GM23338 (cell line): ENCODE data around the gene MYLK2. TPM values are rescaled to one million over a fixed set of nuclear protein-coding genes. Genes with fewer than 3 reads are reported as not detected.
"Not testable (repeated sequence)": the region's sequence is repeated elsewhere in the genome, so short reads cannot be mapped to it uniquely, and the experiment has no call there.

Experiments used
- ATAC-seq: fragments of 200-7000 bp; cut with Tn5 transposase; 3 replicates; pipeline ENCODE4 v1.9.1; 2020
- DNase-seq: peaks from one replicate; pipeline ENCODE4 v3.0.0-alpha.2; 2015; ENCODE audit warnings: low spot score
- H2AFZ ChIP-seq: fragments of 200-600 bp; sonication (generic); 2 replicates; pipeline ENCODE4 v1.8.0; 2016; ENCODE audit warnings: antibody characterized with exemption, mild to moderate bottlenecking, moderate library complexity
- H3F3A ChIP-seq: fragments of 200-600 bp; sonication (generic); replicated peaks from 2 replicates; pipeline ENCODE4 v1.8.0; 2017; ENCODE audit warnings: antibody characterized with exemption, mixed run types, low read depth
- H3K27ac ChIP-seq: fragments of 200-600 bp; sonication (generic); 2 replicates; pipeline ENCODE4 v1.6.1; 2016; ENCODE audit warnings: low read depth
- H3K27me3 ChIP-seq: fragments of 200-600 bp; sonication (generic); 2 replicates; pipeline ENCODE4 v1.8.0; 2016; ENCODE audit warnings: mild to moderate bottlenecking, mixed run types, moderate library complexity; ENCODE audit not compliant: insufficient read depth
- H3K36me3 ChIP-seq: fragments of 200-600 bp; sonication (generic); 2 replicates; pipeline ENCODE4 v1.8.0; 2016; ENCODE audit warnings: mild to moderate bottlenecking; ENCODE audit not compliant: insufficient read depth
- H3K4me1 ChIP-seq: fragments of 200-600 bp; sonication (generic); 2 replicates; pipeline ENCODE4 v1.8.0; 2016; ENCODE audit warnings: mild to moderate bottlenecking, moderate library complexity; ENCODE audit not compliant: insufficient read depth
- H3K4me2 ChIP-seq: fragments of 200-600 bp; sonication (generic); 2 replicates; pipeline ENCODE4 v1.7.1; 2017; ENCODE audit warnings: mixed run types
- H3K4me3 ChIP-seq: fragments of 200-600 bp; sonication (generic); 2 replicates; pipeline ENCODE4 v1.6.1; 2016; ENCODE audit warnings: mixed run types
- H3K79me2 ChIP-seq: fragments of 200-600 bp; sonication (generic); replicated peaks from 2 replicates; pipeline ENCODE4 v1.8.0; 2017; ENCODE audit warnings: mild to moderate bottlenecking; ENCODE audit not compliant: insufficient read depth
- H3K9me2 ChIP-seq: fragments of 200-600 bp; sonication (generic); 2 replicates; pipeline ENCODE4 v1.8.0; 2017; ENCODE audit not compliant: insufficient read depth
- H4K20me1 ChIP-seq: fragments of 200-600 bp; sonication (generic); replicated peaks from 2 replicates; pipeline ENCODE4 v1.8.0; 2017; ENCODE audit warnings: mild to moderate bottlenecking; ENCODE audit not compliant: insufficient read depth
- H3K27ac Mint-ChIP-seq: 2 replicates; pipeline ENCODE4 v1.8.0; 2020; ENCODE audit warnings: inconsistent platforms, mild to moderate bottlenecking, moderate library complexity, mixed read lengths
- H3K27me3 Mint-ChIP-seq: 3 replicates; pipeline ENCODE4 v1.8.0; 2022; ENCODE audit warnings: low read depth, mild to moderate bottlenecking, moderate library complexity, mixed read lengths, inconsistent platforms; ENCODE audit not compliant: insufficient read depth, poor library complexity
- H3K36me3 Mint-ChIP-seq: 3 replicates; pipeline ENCODE4 v1.8.0; 2021; ENCODE audit warnings: low read depth, mild to moderate bottlenecking, inconsistent platforms, moderate library complexity, mixed read lengths
- H3K4me1 Mint-ChIP-seq: 3 replicates; pipeline ENCODE4 v1.8.0; 2020; ENCODE audit warnings: mild to moderate bottlenecking, inconsistent platforms, mixed read lengths
- H3K4me3 Mint-ChIP-seq: 3 replicates; pipeline ENCODE4 v1.8.0; 2021; ENCODE audit warnings: moderate library complexity, mild to moderate bottlenecking, inconsistent platforms, mixed read lengths
- H3K9me3 Mint-ChIP-seq: 3 replicates; pipeline ENCODE4 v1.8.0; 2020; ENCODE audit warnings: moderate library complexity, mild to moderate bottlenecking, inconsistent platforms, mixed read lengths
- CREB1 ChIP-seq: fragments of 250-450 bp; sonication (Bioruptor Pico); IDR thresholded peaks from 2 replicates; pipeline ENCODE4 v1.5.0; 2020; ENCODE audit warnings: low read depth, mild to moderate bottlenecking, moderate library complexity
- CTCF ChIP-seq, 2 experiments: fragments of 200-600 bp in 1 of 2; sonication (generic) in 1 of 2; conservative IDR thresholded peaks; 2 replicates each; pipeline versions ENCODE4 v1.5.1 to v1.6.1; 2016 to 2017; ENCODE audit warnings: antibody characterized with exemption in 2 of 2, low read depth in 2 of 2, mild to moderate bottlenecking in 2 of 2, moderate library complexity in 1 of 2
- EZH2 ChIP-seq: fragments of 200-600 bp; sonication (generic); IDR thresholded peaks from one replicate; pipeline ENCODE4 v1.8.0; 2017; ENCODE audit warnings: antibody characterized with exemption, mild to moderate bottlenecking, low read depth; ENCODE audit not compliant: unreplicated experiment
- NANOG ChIP-seq: IDR thresholded peaks from 2 replicates; pipeline ENCODE4 v1.6.1; 2016; ENCODE audit warnings: antibody characterized with exemption, borderline replicate concordance
- POLR2AphosphoS5 ChIP-seq: IDR thresholded peaks from 2 replicates; pipeline ENCODE4 v1.6.1; 2016; ENCODE audit warnings: antibody characterized with exemption, low read depth
- STAT1 ChIP-seq: IDR thresholded peaks from one replicate; pipeline ENCODE4 v1.6.1; 2016; ENCODE audit warnings: antibody characterized with exemption; ENCODE audit not compliant: unreplicated experiment
- ZNF114 ChIP-seq: fragments of 250-450 bp; sonication (Bioruptor Pico); IDR thresholded peaks from 2 replicates; pipeline ENCODE4 v1.5.0; 2020; ENCODE audit warnings: mild to moderate bottlenecking, moderate library complexity
- ZNF331 ChIP-seq: fragments of 250-450 bp; sonication (Bioruptor Pico); IDR thresholded peaks from 2 replicates; pipeline ENCODE4 v1.5.0; 2020; ENCODE audit warnings: low read depth, mild to moderate bottlenecking, moderate library complexity
- polyA plus RNA-seq: library from polyadenylated mRNA; unstranded; fragments of >200 nt; fragmentation: Nextera tagmentation; extraction: Ambion mirVana; gene quantifications from 2 replicates; pipeline ENCODE4 v1.2.1, GENCODE V29; 2016
- total RNA-seq: library from RNA; depleted of rRNA; stranded (reverse); fragments of >200 nt; shearing (Covaris generic); gene quantifications from 2 replicates; pipeline ENCODE4 v1.2.3, GENCODE V29; 2014
- TF ChIP-seq, protein P1 (sequence below): fragments of 250-450 bp; sonication (Bioruptor Pico); IDR thresholded peaks from 2 replicates; pipeline ENCODE4 v1.5.0; 2020; ENCODE audit warnings: mild to moderate bottlenecking, moderate library complexity
- TF ChIP-seq, protein P2 (sequence below): IDR thresholded peaks from one replicate; pipeline ENCODE4 v1.6.1; 2018; ENCODE audit warnings: antibody characterized with exemption; ENCODE audit not compliant: unreplicated experiment

The MYLK2 gene
- total and polyA plus RNA-seq, 2 experiments from 2014 or later = 0.21 to 0.28 TPM

- H3K4me1 Mint-ChIP-seq, H3K4me3 Mint-ChIP-seq, H3K27me3 ChIP-seq, H3K4me1 ChIP-seq, H3K36me3 ChIP-seq, H3F3A ChIP-seq, H2AFZ ChIP-seq, H3K4me3 ChIP-seq, H3K9me3 Mint-ChIP-seq, DNase-seq, H3K27ac Mint-ChIP-seq, H4K20me1 ChIP-seq, H3K27ac ChIP-seq, H3K79me2 ChIP-seq, H3K4me2 ChIP-seq, H3K27me3 Mint-ChIP-seq, H3K9me2 ChIP-seq, H3K36me3 Mint-ChIP-seq, ATAC-seq: not testable (repeated sequence)
Observed at GRCh38 chr20:31814142-31814541, 5.0 kb upstream of the MYLK2 start.

GRCh38 chr20:31815408-31816188, 3.6 kb upstream of the MYLK2 start:
- 0 out of 2 replicates have a peak, but pooled peaks cover 6% of the 10 kb centered on the region for H3F3A ChIP-seq
- H3K27ac Mint-ChIP-seq = peak overlapping the region; percentile 6; the same call in 1 of the 2 replicates
- DNase-seq = peak; percentile 57
- peak overlapping the region; percentile 56; the same call in 1 of the 2 replicates for H3K4me2 ChIP-seq
- H3K27ac ChIP-seq = peak overlapping the region; percentile 13; the same call in 1 of the 2 replicates
- H3K4me1 Mint-ChIP-seq = peaks cover 9% of the 10 kb centered on the region
- H2AFZ ChIP-seq = no peak overlapping the region
- peaks cover 8% of the 10 kb centered on the region for H3K4me1 ChIP-seq
- H3K9me3 Mint-ChIP-seq = no peaks in the 10 kb centered on the region
- H3K79me2 ChIP-seq = no peaks in the 10 kb centered on the region
- H3K4me3 Mint-ChIP-seq = no peak overlapping the region
- no peaks in the 10 kb centered on the region for H3K9me2 ChIP-seq
- H3K36me3 ChIP-seq = no peaks in the 10 kb centered on the region
- peak; percentile 70 for ATAC-seq
- peaks cover 9% of the 10 kb centered on the region for H3K27me3 Mint-ChIP-seq
- H3K36me3 Mint-ChIP-seq = no peaks in the 10 kb centered on the region
- no peak overlapping the region for H3K4me3 ChIP-seq
- no peaks in the 10 kb centered on the region for H3K27me3 ChIP-seq
- peaks cover 7% of the 10 kb centered on the region for H4K20me1 ChIP-seq
- TF ChIP-seq CREB1 (CRISPR knock-in tag) = no peak
- TF ChIP-seq, protein P1, sequence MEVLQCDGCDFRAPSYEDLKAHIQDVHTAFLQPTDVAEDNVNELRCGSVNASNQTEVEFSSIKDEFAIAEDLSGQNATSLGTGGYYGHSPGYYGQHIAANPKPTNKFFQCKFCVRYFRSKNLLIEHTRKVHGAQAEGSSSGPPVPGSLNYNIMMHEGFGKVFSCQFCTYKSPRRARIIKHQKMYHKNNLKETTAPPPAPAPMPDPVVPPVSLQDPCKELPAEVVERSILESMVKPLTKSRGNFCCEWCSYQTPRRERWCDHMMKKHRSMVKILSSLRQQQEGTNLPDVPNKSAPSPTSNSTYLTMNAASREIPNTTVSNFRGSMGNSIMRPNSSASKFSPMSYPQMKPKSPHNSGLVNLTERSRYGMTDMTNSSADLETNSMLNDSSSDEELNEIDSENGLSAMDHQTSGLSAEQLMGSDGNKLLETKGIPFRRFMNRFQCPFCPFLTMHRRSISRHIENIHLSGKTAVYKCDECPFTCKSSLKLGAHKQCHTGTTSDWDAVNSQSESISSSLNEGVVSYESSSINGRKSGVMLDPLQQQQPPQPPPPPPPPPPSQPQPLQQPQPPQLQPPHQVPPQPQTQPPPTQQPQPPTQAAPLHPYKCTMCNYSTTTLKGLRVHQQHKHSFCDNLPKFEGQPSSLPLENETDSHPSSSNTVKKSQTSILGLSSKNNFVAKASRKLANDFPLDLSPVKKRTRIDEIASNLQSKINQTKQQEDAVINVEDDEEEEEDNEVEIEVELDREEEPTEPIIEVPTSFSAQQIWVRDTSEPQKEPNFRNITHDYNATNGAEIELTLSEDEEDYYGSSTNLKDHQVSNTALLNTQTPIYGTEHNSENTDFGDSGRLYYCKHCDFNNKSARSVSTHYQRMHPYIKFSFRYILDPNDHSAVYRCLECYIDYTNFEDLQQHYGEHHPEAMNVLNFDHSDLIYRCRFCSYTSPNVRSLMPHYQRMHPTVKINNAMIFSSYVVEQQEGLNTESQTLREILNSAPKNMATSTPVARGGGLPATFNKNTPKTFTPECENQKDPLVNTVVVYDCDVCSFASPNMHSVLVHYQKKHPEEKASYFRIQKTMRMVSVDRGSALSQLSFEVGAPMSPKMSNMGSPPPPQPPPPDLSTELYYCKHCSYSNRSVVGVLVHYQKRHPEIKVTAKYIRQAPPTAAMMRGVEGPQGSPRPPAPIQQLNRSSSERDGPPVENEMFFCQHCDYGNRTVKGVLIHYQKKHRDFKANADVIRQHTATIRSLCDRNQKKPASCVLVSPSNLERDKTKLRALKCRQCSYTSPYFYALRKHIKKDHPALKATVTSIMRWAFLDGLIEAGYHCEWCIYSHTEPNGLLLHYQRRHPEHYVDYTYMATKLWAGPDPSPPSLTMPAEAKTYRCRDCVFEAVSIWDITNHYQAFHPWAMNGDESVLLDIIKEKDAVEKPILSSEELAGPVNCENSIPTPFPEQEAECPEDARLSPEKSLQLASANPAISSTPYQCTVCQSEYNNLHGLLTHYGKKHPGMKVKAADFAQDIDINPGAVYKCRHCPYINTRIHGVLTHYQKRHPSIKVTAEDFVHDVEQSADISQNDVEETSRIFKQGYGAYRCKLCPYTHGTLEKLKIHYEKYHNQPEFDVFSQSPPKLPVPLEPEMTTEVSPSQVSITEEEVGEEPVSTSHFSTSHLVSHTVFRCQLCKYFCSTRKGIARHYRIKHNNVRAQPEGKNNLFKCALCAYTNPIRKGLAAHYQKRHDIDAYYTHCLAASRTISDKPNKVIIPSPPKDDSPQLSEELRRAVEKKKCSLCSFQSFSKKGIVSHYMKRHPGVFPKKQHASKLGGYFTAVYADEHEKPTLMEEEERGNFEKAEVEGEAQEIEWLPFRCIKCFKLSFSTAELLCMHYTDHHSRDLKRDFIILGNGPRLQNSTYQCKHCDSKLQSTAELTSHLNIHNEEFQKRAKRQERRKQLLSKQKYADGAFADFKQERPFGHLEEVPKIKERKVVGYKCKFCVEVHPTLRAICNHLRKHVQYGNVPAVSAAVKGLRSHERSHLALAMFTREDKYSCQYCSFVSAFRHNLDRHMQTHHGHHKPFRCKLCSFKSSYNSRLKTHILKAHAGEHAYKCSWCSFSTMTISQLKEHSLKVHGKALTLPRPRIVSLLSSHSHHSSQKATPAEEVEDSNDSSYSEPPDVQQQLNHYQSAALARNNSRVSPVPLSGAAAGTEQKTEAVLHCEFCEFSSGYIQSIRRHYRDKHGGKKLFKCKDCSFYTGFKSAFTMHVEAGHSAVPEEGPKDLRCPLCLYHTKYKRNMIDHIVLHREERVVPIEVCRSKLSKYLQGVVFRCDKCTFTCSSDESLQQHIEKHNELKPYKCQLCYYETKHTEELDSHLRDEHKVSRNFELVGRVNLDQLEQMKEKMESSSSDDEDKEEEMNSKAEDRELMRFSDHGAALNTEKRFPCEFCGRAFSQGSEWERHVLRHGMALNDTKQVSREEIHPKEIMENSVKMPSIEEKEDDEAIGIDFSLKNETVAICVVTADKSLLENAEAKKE (CRISPR knock-in tag) = no peak
- TF ChIP-seq ZNF331 = no peak
- TF ChIP-seq, protein P2, sequence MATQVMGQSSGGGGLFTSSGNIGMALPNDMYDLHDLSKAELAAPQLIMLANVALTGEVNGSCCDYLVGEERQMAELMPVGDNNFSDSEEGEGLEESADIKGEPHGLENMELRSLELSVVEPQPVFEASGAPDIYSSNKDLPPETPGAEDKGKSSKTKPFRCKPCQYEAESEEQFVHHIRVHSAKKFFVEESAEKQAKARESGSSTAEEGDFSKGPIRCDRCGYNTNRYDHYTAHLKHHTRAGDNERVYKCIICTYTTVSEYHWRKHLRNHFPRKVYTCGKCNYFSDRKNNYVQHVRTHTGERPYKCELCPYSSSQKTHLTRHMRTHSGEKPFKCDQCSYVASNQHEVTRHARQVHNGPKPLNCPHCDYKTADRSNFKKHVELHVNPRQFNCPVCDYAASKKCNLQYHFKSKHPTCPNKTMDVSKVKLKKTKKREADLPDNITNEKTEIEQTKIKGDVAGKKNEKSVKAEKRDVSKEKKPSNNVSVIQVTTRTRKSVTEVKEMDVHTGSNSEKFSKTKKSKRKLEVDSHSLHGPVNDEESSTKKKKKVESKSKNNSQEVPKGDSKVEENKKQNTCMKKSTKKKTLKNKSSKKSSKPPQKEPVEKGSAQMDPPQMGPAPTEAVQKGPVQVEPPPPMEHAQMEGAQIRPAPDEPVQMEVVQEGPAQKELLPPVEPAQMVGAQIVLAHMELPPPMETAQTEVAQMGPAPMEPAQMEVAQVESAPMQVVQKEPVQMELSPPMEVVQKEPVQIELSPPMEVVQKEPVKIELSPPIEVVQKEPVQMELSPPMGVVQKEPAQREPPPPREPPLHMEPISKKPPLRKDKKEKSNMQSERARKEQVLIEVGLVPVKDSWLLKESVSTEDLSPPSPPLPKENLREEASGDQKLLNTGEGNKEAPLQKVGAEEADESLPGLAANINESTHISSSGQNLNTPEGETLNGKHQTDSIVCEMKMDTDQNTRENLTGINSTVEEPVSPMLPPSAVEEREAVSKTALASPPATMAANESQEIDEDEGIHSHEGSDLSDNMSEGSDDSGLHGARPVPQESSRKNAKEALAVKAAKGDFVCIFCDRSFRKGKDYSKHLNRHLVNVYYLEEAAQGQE = no peak
- TF ChIP-seq ZNF114 (CRISPR knock-in tag) = no peak
- TF ChIP-seq STAT1 = no peak
- TF ChIP-seq POLR2AphosphoS5 = no peak
- no peak for TF ChIP-seq NANOG
- no peak for TF ChIP-seq EZH2
- TF ChIP-seq CTCF (conservative IDR thresholded peaks at IDR 0.05; ENCODE audit: low read depth in 2 of 2) = no peak
